GM19238 (cell line): ENCODE results near the gene PPP6R2.
"Not testable (repeated sequence)": the region's sequence is repeated elsewhere in the genome, so short reads cannot be mapped to it uniquely, and the experiment has no call there.

Experiments
- DNase-seq: peaks from one replicate; pipeline ENCODE4 v3.0.0; 2011; ENCODE audit warnings: low spot score; ENCODE audit not compliant: insufficient read length

The PPP6R2 gene

DNA sequence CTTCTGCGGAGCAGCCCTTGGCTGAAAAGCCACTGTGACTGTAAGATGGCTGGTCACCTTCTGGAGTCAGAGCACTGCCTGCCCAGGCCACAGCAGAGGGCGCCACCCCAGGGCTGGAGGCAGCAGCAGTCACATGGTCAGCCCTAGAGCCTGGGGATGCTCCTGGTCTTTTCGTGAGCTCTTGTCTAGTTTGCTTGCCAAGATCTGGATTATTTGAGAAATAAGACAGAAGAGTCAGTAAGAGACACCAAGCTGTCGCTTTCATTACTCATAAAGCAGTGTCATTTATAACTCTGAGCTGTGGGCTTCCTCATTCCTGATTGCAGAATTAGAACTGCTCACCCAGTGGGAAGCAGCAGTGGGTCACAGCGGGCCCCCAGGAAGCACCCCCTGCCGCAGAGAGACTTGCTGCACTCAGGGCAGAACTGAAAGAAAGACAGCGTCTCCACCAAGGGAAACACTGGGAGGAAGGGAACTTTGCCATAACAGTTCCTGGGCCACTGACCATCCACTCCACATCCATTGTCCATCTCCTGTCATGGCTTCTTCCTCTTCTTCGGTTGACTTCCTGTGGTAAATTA is 56.7 kb downstream of the PPP6R2 start:
- DNase-seq, result no peak

DNA sequence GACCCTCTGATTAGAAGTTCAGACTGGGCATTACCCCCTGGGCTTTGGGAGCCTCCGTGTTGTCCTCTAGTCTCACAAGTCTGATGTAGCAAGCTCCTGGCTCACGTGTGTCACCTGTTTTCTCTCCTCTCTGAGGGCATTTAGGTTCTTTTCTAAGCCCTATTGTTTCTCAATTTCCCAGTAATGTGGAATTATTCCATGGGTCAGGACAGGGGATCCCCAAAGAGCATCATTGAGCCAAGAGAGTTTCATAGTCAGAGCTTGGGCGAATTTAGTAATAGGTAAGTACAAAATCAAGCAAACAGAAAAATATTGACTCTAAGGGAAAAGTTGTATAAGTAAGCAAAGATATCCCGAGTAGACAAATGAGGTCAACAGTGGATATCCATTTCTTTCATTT is 57.3 kb downstream of the PPP6R2 start:
- no peak for DNase-seq

DNA sequence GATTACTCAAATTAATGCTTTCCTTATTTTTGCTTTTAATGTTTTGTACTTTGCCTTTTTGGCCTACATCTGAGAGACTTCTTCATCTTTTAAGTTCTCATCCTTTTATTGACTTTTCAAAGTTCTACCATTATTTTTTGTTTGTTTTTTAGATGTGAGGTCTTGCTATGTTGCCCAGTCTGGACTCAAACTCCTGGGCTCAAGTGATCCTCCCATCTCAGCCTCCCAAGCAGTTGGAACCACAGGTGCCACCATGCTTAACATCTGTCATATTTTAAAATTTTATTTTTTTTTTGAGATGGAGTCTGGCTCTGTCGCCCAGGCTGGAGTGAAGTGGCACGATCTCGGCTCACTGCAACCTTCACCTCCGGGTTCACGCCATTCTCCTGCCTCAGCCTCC is 57.8 kb downstream of the PPP6R2 start:
- no peak for DNase-seq

DNA sequence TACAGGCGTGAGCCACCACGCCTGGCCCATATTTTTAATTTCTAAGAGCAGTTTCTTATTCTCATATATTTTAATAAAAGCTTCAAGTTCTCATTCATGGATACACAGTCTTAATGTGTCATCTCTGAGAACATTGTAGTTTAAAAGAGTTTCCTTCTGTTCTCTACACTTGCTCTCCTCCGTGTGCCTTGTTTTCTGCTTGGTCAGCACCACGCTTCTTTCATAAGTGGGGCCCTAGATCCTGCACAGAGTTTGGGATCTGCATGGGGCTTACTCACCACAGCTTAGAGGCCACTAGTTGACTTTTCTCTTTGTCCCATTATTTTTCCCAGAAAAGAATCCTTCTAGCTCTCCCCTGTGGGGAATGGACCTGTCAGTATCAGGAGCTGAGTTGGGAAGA is 58.8 kb downstream of the PPP6R2 start:
- no peak for DNase-seq

DNA sequence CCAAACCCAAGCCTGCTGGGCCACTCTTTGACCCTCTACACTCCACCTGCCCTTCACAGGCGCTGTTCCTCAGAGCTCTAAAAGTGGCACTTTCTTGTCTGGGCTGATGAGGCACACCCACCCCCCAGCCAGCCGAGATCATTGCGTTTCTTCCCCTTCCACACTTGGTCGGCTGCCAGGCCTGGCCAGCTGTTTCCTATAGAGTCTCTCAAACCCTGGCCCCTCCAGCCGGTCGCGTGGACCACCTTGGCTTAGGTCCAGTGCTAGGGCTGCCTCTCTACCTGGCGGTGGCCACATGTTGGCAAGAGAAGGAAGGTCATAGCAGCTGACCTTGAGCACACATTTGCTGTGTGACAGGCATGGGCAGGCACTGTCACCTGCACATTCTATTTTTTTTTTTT is 60.6 kb downstream of the PPP6R2 start:
- no peak for DNase-seq

DNA sequence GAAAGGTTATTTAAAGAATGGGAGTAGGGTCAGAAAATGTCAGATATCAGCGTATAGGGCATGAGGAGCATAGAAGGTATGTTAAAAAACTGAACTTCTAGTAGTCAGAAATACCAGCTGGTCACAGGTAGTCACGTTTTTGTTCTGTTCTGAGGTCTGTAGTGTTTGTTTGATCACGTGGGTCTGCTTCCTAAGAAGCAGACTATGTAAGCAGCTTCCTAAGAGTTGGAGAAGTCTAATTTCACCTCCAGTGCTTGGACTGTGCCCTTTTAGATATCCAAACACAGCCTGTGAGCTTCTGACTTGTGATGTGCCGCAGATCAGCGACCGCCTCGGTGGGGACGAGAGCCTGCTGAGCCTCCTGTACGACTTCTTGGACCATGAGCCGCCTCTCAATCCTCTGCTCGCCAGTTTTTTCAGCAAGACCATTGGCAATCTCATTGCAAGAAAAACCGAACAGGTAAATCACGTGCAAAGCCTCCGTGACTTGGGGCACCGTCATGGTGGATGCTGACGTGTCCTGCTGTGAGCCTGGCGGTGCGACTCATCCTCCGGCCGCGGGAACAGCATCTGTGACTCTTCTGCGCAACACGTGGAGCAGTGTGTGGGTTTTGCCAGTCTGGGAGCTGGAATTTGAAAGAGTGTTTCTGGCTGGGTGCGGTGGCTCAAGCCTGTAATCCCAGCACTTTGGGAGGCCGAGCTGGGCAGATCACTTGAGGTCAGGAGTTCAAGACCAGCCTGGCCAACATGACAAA is 63.5 kb downstream of the PPP6R2 start:
- no peak for DNase-seq

DNA sequence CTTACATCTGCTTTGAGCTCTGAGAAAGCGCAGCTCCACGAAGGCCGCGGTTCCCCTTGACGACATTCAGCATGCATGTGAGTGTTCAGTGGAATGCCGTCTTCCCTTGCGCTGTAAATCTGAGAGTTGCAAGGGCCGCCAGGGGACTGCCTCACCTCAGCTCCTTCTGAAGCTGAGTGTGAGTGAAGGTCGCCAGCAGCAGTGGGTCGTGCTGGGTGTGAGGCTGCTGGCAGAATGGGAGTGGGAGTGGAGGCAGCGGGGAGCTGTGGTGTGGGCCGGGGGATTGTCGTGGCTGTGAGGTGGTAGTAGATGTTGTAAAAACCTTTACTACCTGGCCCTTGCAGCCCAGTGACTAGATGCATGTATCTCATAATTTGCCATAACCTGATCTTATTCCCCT is 65.2 kb downstream of the PPP6R2 start:
- no peak for DNase-seq

DNA sequence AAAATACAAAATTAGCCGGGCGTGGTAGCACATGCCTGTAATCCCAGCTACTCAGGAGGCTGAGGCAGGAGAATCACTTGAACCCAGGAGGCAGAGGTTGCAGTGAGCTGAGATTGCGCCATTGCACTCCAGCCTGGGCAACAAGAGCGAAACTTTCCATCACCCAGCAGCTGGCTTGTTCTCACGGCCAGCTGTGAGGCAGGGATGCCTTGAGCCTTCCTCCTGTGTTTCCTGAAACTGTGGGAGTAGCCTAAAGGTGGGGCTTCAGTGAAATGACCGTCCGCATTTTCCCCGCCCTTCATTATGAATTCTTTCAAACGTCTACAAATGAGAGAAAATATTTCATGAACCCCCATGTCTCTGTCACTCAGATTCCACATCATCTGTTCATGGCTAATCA is 65.8 kb downstream of the PPP6R2 start:
- not testable (repeated sequence) for DNase-seq

DNA sequence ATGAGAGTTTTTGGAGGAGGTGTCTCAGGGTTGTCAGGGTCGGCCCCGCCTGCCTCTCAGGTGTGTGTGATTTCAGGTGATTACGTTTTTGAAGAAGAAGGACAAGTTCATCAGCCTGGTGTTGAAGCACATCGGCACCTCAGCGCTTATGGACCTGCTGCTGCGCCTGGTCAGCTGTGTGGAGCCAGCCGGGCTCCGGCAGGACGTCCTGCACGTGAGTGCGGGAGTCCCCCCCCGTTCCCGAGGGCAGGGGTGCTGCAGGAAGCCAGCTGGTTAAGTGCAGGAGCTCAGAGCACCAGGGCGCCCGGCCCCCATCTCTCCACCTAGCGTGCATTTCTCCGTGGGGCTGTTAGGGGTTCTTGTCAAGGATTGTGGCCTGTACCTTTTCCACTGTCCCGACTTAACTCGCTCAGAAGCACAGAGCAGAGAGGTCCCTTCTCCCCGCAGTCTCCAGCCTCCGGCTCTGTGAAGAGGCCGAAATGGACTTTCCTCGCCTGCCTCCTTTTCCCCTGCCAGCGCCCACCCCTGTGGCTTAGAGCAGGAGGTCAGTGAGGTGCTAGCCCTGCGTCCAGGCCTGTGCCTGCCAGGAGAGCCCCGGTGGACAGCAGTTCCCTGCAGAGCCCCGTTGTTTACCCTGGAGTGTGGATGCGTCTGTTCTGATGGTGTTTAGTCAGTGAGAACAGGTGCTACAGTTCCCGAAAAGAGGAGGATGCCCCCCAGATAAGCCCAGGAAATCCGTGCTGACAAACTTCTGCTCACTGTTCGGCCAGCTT is 71.5 kb downstream of the PPP6R2 start:
- no peak for DNase-seq

DNA sequence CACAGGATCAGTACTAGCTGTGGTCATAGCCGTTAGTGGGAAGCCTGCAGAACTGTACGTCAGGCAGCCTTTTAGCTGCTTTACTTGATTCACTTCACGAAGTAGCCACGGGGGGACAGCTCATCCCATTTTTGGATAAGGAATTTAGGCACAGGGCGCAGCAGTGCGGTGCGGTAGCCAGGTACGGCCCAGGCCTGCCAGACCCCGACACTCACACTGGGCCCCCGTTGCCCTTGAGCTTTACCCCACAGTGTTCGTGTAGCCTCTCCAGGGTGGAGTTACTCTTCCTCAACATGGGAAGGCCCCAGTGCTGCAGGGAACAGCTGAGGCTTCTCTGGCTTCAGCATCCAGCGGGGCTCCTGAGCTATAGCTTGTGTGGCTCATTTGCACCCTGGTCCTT is 72.3 kb downstream of the PPP6R2 start:
- no peak for DNase-seq

DNA sequence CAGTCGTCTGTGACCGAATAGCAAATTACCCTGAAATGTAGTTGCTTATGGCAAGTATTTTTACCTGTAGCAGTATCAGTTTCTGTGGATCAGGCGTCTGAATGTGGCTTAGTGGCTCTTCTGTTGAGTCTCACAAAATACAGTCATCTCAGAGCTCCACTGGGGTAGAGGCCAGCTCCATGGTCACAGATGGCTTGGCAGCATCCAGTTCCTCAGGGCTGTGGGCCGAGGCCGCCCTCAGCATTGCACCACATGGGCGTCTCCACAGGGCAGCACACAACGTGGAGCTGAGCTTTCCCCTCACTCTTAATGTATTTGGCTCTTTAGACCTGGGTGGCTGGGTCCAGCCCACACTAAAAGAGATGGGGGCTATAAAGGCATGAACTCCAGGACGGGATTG is 73.9 kb downstream of the PPP6R2 start:
- DNase-seq, result no peak

DNA sequence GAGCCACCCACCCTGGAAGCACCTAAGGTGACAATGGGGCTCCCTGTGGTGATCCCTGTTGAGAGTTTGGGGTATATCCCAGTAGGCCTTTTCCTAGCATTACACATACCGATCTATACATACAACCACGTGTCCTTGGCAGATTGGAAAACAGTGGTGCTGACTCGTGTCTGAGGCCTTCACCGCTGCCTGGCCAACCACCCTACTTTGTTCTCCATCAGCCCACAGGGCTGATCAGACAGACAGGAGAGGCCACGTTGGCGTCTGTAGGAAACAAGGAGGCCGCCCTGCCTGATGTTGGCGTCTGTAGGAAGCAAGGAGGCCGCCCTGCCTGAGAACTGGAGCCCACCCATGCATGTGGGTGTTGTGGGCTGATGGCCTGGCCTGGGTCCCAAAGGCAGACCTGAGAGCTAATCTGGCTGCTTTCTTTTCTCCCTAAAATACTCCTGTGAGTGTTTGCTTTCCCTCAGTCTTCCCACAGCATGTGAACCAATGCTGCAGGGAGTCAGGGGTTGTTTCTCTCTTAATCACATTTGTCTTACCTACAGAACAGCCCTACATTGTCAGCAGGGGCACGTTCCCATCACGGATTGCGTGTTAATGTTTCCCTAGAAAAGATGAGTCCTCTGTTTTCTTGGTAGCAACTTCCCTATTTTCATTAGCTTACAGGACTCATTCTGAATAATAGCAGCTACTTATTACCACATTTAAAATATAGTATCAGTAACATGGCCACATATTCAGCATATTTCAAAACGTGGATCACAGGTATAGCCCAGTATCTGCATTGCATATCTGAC is 74.5 kb downstream of the PPP6R2 start:
- no peak for DNase-seq

DNA sequence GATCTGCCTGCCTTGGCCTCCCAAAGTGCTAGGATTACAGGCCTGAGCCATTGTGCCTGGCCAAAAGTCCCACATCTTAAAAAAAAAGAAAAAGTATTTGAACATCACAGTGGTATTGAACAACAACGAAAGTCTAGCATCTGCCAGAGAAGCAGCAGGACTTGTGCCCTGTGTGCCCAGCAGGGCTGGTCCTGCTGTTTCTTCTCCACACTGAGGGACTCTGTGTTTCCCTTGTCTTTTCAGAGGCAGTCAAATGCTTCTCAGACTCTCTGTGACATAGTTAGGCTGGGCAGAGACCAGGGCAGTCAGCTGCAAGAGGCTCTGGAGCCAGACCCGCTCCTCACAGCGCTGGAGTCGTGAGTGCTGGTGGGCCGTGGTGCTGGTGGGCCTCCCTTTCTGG is 75.5 kb downstream of the PPP6R2 start:
- no peak for DNase-seq

DNA sequence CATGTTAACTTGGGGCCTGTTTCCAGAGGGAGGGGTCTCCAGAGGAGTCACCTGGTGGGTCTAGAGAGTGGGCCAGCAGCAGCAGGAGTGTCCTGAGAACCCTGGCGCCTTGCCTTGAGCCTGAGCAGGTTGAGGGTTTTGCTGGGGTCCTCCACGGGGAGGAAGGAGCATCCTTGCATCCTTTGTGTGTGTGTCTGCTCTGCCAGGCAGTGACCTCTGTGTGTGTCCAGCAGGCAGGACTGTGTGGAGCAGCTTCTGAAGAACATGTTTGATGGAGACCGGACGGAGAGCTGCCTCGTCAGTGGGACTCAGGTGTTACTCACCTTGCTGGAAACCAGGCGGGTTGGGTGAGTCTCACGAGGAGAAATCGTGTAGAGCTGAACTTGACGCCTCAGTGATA is 76.0 kb downstream of the PPP6R2 start:
- no peak for DNase-seq

DNA sequence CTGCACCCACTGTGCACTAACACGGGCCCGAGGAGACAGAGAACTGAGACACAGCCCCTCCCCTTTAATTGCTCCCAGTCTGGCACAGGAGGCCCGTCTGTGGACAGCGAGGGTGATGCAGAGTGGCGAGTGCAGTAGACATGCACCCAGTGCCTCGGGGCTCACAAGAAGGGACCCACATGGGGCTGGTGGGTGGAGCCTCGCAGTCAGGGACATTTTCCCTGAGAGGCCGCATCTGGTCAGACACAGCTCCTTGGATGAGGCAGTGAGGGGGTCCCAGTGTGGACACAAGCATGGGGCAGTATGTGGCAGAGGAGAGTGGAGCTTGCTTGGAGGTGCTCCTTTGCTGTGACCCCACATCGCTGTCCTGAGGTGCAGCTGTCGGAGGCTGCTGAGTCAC is 76.9 kb downstream of the PPP6R2 start:
- DNase-seq, result no peak

DNA sequence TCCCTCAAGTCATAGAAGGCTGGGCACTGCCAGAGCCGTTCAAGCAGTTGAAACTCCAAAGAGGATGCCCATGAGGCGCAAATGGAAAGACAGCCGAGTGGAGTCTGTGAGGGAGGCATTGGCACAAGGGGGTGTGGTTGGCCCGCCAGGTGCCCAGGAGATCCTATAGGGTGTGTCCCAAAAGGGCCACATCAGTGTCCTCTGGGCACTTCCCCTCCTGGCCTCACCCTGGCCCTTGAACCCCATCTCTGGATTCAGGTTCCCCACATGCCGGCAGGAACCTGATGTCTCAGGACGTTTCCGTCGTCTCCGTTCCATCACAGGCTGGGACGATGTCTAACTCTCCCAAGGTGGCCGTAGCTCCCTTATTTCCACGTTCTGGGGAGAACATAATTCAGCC is 77.5 kb downstream of the PPP6R2 start:
- no peak for DNase-seq

DNA sequence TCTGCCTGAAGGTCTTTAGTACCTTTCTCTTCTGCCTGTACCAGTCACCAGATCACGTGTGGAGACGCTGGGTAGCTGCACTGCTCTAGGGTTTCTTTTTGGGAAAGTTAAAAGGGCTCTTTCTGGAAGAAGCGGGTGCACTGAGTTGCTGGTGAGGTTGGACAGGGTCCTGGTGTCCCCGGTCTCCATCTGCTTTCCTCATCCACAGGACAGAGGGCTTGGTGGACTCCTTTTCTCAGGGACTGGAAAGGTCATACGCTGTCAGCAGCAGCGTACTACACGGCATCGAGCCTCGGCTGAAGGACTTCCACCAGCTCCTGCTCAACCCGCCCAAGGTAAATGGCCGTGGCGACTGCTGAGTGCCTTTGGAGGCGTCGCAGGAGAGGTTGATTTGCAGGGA is 78.9 kb downstream of the PPP6R2 start:
- no peak for DNase-seq

DNA sequence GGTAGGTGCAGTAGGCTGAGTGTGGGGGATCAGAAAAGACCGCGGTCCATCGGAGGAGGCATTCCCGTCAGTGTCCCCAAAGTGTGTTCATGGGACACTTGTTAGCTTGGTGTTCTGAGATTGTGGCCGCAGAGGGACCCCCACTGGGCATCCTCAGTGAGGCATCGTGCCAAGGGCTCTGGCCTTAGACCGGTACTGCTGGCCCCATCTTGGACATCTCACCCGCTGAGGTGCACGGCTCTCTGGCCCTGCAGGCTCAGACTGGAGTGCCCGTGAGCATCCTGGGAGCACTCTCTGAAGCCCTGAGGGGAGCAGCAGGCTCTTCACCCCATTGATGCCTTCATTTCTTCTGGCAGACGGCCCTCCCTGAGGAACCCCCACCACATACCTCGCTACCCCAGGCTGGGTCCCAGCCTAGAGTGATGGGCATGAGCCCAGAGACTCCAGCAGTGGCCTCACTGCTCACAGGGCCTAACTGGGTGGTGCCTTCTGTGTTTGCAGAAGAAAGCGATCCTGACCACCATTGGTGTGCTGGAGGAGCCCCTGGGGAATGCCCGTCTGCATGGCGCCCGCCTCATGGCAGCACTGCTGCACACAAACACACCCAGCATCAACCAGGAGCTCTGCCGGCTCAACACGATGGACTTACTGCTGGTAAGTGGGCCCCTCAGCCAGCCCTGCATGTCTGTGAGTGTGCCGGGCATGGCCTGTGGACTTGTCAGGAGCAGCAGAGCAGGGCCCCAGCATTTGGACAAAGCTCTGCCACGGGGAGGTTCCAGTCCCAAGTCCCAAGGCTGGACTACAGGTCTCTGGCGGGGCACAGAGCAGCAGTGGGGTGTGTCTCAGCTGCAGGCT is 80.1 kb downstream of the PPP6R2 start:
- DNase-seq, result no peak

DNA sequence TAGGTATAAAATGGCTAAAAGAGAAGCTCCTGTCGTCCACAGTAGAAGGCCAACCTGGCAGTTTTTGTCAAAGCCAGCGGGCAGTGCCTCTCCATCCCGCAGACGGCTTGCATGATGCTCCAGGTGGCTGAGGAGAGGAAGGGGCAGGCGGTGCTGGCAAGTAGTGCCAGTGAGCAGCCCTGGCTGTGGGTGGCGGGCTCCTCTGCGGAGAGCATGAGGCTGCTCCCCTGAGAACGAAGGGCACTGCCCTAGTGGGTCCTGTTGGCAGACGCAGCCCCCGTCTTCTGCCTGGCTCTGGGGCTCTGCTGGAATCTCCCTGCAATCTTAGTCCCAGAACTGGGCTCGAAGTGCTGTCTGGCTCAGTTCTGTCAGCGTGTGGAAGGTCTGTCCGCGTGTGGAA is 80.8 kb downstream of the PPP6R2 start:
- no peak for DNase-seq

DNA sequence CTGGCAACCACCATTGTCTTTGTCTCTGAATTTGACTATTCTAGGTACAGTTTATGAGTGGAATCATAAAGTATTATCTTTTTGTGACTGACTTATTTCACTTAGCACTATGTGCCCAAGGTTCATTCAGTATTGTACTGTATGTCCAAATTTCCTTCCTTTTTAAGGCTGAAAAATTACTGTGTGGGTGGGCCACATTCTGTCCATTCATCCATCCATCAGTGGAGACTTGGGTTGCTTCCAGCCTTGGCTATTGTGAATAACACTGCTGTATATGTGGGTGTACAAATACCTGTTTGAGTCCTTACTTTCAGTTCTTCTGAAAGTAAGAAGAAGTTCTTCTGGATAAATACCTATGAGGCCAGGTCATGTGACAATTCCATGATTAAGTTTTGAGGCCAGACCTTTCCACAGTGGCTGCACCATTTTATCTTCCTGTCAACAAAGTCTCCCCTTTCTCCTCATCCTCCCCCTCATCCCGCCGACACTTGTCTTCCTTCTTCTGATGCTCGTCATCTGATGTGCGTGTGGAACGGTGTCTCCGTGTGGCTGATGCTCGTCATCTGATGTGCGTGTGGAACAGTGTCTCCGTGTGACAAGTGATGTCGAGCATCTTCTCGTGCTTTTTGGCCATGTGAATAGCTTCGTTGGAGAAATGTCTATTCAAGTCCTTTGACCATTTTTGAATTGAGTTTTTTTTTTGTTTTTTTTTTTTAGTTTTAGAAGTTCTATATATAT is 82.2 kb downstream of the PPP6R2 start:
- no peak for DNase-seq
